Heart left ventricle (tissue), 13 donors: ENCODE measurements around the gene PLEKHM3.

Experiments
- POLR2A ChIP-seq, 2 donors: fragments of 450-650 bp; IDR thresholded peaks; one replicate each; pipeline ENCODE4 v1.6.1; 2017; ENCODE audit warnings: antibody characterized with exemption in 2 of 2, mild to moderate bottlenecking in 2 of 2, moderate library complexity in 2 of 2
- TF ChIP-seq, protein P1 (sequence below), 12 donors: fragments of 200-600 bp; sonication (generic) in 4 of 12; IDR thresholded peaks; one replicate each; pipeline versions ENCODE4 v1.5.0 to v1.8.0; 2018 to 2022; ENCODE audit warnings: antibody characterized with exemption in 12 of 12, mild to moderate bottlenecking in 5 of 12
- donor health status: ischemic (EF 13 %, LVEDD 7.1; RV severe dilation, severe dysfunction).
- donor health status: DM: no; HTN: yes; CAD: no.
- donor health status: DM: no; HTN: no; CAD: no.
- donor health status: ischemic (EF 25% LVEDD 6.9; RV normal size, moderate dysfunction).
- donor health status: ischemic (EF 25% LVEDD 5.7; RV mildly dilated, moderate dysfunction).
- donor health status: ischemic (EF 35%, LVEDD 5.7; RV mildly dilated, moderate dysfunction).
- donor health status: nonischemic (EF 11% LVEDD 7.7; RV severe dilation, severe dysfunction).
- donor health status: DM: yes; HTN: yes; CAD: no.
- donor health status: PGD.
- donor health status: ischemic (EF 29% LVEDD 5.4; RV normal size, mild dysfunction).
- donor health status: nonischemic (EF 23%, LVEDD 6.1; RV moderate dilation, normal function).

DNA sequence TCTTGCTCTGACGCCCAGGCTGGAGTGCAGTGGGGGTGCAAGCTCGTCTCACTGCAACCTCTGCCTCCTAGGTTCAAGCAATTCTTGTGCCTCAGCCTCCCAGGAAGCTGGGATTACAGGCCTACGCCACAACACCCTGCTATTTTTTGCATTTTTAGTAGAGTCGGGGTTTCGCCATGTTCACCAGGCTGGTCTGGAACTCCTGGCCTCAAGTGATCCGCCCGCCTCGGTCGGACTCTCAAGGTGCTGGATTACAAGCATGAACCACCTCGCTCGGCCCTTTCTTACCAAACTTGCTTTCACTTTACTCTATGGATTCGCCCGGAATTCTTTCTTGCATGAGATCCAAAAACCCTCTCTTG lies 252.5 kb downstream of the PLEKHM3 start:
- TF ChIP-seq, protein P1, sequence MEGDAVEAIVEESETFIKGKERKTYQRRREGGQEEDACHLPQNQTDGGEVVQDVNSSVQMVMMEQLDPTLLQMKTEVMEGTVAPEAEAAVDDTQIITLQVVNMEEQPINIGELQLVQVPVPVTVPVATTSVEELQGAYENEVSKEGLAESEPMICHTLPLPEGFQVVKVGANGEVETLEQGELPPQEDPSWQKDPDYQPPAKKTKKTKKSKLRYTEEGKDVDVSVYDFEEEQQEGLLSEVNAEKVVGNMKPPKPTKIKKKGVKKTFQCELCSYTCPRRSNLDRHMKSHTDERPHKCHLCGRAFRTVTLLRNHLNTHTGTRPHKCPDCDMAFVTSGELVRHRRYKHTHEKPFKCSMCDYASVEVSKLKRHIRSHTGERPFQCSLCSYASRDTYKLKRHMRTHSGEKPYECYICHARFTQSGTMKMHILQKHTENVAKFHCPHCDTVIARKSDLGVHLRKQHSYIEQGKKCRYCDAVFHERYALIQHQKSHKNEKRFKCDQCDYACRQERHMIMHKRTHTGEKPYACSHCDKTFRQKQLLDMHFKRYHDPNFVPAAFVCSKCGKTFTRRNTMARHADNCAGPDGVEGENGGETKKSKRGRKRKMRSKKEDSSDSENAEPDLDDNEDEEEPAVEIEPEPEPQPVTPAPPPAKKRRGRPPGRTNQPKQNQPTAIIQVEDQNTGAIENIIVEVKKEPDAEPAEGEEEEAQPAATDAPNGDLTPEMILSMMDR (IDR thresholded peaks at IDR 0.05): no peak
- TF ChIP-seq POLR2A (IDR thresholded peaks at IDR 0.05): no peak
